Activated T-helper 9 cell treated with anti-CD3 and anti-CD28 coated beads, Interleukin-2, amount 50 U/mL, for 16 hours (primary cell): ENCODE results near the gene HAPLN1.
"Not testable (repeated sequence)": the region's sequence is repeated elsewhere in the genome, so short reads cannot be mapped to it uniquely, and the experiment has no call there.

ENCODE experiments used
- DNase-seq: peaks from one replicate; pipeline ENCODE4 v3.0.0-alpha.2; 2020; ENCODE audit warnings: low read depth

HAPLN1 gene

DNA sequence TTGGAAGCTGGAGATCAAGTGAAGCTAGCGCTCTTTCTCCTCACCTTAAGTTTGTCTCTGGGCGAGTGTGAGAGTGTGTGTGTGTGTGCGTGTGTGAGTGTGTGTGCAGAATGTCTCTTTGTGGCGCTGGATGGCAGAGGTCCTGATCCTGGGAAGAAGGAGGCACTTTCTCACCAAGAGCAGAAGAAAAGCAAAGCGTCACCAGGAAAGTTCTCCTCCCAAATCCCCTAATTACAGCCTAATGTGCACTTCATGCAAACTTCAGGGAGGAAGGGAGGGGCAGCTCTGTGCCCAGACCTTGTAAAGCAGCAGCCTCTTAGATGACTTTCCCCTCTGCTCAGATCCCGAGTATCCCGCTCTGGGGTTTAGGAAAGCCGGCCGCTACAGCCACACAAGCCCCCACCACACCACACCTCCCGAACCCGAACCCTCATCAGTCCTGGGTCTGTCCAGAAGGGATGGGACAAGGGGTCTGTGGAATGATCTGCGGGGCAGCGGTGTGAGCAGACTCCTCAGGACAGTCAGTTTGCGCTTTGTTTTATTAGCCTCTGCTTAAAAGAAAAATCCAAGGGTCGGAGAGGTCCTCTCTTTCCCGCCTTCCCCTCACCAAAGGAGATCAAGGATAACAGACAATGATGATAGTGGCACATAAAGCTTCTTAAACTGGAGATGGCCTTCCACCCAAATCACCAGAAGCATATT lies at the start of gene HAPLN1:
HAPLN1 (minus strand) TSS at position 20 of the 702 bp plus-strand sequence. CDS start 47,332 bp downstream, outside the sequence.
- no peak for DNase-seq

DNA sequence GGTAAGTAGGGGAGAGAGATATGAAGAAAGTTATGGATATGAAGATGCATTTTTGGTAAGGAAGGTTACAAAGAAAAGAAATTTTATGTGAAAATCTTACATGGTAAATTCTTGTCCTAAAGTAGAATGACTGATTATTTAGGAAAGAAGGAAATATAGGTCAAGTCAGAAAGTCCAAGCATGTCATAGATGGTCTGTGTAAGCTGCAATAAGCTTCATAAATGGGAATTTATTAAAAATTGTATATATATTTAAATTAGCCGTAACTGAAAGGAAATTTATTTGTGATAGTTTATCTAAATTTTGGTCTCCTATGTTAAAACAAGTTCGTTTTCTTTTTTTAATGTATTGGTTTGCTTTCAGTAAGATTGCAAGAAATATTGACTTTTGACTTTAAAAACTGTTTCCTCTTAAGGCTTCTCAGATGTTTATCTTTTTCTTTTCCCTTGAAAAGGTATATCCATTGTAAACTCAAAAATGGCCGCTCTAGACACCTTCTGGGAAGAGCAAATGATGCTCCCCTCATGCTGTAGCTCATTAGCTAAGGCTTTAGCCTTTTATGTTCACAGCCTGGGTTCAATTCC lies 46.8 kb upstream of the HAPLN1 start:
- no peak for DNase-seq

DNA sequence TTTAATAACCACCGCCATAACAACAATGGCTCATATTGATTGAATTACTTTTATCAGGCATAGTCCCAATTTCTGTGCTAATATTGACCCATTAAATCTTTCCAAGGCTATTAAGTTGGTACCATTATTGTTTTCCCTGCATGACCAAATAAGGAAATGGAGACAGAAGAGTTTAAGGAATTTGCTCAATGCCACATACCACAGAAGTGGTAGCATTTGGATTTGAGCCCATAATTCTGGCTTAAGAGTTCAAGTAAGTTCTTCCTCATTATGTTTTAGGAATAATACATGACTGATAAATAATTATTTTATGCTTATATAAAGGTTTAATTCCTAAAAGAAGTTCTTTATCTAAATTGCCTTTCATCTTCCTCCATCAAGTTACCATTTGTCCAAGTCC lies 43.4 kb upstream of the HAPLN1 start:
- DNase-seq, result no peak

DNA sequence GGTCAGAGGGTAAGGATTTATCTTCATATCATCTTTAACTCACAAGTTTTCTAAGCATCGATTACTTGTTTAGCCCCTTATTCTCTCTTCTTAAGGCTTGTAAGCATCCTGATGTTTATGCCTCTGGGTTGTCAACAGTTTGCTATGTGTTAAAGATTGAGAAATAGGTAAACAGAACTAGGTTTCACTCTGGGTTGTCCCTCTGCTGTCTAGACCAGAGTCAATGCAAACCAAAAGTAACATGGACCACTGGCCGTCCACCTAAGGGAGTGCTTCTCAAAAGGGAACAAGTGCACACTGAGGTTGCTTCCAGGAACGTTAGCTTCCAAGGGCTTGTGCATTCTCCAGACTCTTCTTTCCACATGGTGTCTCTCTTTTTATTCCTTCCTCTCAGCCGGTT lies 39.9 kb upstream of the HAPLN1 start:
- no peak for DNase-seq

DNA sequence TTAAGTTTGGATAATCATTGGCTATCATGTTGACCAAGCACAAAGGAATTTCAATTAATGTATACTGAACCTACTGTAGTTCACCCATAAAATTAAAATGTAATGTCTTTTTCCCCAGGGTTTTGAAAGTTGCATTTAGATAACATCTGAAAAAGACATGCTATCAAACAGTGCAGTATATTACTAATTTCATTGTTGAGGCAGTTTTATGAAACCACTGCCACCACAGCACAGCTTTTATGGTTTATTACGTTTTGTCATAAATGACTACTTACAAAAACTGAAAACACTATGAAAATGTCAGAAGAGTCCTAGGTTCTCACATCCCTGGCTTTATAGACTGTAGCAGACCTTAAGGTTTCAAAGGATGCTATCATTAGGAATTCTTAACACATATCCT lies 32.0 kb upstream of the HAPLN1 start:
- no peak for DNase-seq

DNA sequence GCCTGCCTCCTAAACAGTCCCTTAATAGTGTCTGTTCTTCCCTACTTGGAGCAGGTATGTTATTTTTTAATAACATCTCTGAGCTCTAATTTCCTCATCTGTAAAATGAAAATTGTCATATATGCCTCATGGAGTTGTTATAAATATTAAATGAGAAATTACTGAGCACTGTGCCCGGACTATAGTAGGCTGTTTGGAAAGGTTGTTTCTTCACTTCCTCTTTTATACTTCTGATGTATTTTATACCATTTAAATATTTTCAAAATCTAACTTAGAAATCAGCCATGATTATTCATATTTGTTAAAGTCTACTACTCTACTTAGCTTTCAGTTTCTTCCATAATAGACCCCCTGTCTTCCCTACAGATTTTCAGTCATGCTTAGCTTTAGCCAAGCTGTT lies 30.5 kb upstream of the HAPLN1 start:
- DNase-seq, result no peak

DNA sequence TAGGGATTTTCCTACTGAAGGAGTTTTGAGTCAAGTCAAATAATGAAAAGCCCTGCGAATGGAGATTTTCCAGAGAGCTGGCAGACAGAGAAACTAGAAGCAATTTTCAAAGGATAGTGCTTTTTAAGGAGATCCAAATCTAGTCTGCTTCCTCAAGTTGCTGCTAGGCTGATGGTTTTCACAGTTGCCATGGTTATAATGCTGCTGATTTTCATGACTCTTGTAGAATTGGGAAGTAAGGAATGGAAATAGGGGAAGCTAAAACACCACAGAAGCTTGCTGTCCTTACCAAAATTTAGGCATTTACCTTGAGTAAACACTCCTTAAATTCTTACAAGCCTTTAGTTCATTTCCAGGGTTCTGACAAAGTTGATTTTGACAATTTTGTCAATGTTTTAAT lies 30.1 kb upstream of the HAPLN1 start:
- DNase-seq, result no peak

DNA sequence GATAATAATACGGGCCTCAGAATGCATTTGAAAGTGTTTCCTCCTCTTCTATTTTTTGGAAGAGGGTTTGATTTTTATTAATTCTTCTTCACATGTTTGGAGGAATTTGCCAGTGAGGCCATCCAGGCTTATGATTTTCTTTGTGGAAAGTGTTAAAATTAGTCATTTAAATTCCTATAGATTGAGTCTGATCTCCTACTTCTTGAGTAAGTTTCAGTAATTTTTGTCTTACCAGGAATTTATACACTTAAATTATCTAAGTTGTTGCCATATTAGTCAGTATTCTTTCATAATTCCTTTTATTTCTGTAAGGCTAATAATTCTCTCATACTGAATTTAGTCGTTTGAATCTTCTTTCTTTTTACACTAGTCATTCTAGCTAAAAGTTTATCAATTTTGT lies 25.2 kb upstream of the HAPLN1 start:
- DNase-seq, result no peak

DNA sequence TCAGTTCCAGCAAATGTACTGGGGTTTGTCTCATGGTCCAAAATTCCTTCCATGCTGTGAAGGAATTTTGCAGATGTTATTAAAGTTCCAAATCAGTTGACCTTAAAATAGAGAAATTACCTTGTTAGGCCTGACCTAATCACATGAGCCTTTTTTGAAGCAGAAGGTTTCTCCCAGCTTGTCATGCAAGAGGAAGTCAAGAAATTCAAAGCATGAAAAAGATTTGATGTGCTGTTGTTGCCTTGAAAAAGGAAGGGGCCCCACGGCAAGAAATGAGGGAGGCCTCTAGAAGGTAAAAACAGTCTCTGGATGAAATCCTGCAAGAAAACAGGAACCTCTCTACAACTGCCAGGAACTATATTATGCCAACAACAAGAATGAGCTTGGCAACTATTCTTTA lies 24.2 kb upstream of the HAPLN1 start:
- no peak for DNase-seq

DNA sequence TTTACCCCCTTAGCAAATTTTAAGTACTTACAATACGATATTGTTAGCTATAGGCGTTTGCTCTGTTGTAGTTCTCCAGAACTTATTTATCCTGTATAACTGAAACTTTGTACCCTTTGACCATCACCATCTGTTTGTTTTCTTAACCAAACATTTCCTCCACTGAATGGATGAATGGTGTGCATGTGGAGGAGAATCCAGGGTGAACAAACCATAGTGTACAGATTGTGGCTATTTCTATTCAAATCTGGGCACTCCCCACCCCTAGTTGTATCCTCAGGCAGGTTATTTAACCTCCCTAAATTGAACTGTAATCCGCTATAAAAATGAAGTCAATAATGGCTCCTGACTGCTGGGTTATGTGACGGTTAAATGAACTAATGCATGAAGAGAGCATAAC lies 21.4 kb upstream of the HAPLN1 start:
- DNase-seq, result no peak

DNA sequence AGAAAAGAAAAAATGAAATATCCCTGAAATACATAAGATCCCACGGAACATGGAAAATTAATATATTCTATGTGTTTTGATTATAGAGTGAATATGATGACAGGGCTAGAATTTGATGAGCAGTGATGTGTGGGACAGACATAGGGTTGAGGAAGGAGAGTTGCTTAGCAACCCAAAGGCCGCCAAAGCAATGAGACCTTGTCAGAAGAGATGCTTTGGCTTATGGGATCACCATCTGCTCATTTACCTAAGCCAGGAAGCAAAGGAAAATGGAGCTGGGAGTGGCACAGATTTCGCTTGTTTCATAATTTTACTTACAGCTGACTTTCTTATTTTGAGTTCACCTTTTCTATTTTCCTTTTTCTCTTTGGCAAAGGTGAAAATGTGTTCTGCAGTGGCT lies 20.9 kb upstream of the HAPLN1 start:
- DNase-seq, result no peak

DNA sequence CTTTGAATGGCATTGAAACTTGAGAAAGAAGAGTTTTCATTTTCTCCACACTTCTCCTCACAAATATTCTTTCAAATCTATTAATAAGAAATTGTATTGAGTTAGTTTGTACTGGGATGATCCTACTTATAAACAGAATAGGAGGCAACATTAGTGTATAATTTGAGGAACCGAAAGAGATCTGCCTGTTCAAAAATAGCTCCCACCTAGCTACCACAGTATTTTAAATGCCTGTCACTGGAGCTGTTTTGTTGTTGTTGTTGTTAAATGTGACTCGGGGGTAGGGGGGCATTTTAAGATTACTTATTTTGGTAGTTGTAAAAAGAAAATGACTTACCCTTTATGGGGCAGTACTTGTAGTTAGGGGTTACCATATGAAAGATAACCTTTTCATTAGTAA lies 20.1 kb upstream of the HAPLN1 start:
- DNase-seq, result no peak

DNA sequence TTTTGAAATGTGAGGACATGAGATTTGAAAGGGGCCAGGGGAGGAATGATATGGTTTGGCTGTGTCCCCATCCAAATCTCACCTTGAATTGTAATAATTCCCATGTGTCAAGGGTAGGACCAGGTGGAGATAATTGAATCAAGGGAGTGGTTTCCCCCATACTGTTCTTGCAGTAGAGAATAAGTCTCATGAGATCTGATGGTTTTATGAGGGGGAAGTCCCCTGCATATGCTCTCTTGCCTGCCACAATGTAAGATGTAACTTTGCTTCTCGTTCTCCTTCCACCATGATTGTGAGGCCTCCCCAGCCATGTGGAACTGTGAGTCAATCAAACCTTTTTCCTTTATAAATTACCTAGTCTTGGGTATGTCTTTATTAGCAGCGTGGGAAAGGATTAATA lies 15.5 kb upstream of the HAPLN1 start:
- DNase-seq, result not testable (repeated sequence)

DNA sequence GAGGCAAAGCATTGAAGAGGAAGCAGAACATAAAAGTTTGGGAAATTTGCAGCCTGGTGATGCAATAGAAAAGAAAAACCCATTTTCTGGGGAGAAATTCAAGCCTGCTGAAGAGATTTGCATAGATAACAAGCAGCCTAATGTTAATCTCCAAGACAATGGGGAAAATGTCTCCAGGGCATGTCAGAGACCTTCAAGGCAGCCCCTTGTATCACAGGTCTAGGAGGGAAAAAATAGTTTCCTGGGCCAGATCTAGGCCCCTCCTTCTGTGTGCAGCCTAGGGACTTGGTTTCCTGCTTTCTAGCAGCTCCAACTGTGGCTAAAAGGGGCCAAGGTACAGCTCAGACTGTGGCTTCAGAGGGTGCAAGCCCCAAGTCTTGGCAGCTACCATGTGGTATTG lies 14.4 kb upstream of the HAPLN1 start:
- not testable (repeated sequence) for DNase-seq

DNA sequence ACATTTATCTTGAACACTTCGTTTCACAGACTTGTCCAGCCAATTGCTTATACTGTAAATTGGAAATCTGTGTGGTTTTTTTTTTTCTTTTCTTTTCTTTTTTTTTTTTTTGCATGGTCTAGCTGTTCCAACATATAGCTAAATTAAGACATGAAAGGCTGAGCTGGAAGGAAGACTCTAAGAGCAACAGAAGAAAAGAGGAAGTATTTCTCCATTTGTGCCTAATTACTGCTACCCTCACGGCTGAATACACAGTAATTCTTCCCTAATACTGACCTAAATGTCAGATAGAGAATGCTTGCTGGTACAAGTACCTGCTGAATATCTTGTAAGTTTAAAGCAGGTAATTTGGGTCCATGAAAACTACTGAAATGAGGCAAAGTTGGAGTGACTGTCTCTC lies 11.0 kb upstream of the HAPLN1 start:
- DNase-seq, result no peak

DNA sequence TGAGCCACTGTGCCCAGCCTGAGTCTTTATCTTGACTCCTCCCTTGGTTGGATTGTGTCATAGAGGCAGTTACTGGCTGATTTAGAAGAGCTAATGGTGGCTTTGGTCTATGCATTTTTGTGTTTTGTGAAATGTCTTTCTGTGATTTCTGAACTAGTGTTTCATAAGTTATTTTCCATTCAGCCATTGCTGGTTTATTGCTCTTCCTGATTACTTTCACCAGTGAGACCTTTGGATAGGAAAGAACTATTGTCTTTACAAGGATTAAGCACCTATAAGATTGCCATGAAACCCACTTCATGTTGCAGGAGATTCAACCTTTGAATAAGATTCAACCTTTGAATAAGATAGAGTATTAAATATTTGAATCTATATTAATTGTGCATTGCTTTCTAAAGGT lies 8.7 kb upstream of the HAPLN1 start:
- no peak for DNase-seq

DNA sequence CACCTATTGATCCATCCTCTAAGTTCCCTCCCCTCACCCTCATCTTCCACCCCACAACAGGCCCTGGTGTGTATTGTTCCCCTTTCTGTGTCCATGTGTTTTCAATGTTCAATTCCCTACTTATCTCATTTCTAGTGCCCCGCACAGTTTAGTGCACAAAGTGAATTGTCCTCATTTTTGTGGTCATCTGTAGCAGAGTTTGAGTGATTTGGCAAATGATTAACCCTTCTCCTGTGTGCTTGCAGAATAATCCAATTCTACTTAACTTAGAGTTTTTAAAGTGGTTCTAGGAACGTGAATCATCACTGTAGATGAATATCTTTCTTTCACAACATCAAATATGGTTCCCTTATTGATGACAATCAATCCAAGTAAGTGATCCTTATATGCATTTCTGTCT lies 6.3 kb upstream of the HAPLN1 start:
- DNase-seq, result no peak

DNA sequence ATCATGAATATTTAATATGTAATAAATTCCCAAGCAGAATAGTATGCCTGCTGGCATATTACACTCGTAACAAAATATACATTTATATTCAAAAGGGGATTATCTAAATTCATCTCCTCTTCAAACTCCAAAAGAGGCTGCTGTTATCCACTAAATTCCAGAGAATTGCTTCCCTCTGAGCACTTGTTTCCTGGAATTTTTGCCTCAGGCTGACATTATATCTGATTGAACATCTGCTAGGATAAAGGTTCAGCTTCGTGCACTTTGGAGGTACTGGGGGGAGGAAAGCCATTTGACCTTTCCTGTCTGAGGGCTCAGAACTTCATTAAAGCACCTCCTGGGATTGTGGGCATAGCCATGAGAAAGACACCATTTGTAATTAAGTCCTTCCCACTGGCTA lies 4.3 kb upstream of the HAPLN1 start:
- no peak for DNase-seq

DNA sequence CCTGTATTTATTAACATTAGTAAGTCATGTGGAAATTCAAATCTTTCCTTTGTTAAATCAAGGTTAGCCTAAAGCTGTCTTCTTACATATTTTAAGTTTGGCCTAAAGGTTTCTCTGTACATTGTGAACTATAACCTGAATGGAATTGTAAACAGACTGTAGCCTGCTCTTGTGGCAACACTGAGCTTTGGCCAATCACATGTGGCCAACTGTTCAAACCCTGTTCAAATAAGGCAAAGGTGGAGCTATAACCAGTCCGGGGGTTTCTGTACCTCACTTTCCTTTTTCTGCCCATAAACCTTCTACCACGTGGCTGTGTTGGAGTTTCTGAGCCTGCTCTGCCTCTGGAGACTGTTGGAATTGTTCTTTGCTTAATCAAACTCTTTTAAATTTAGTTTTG lies 3.3 kb upstream of the HAPLN1 start:
- no peak for DNase-seq

DNA sequence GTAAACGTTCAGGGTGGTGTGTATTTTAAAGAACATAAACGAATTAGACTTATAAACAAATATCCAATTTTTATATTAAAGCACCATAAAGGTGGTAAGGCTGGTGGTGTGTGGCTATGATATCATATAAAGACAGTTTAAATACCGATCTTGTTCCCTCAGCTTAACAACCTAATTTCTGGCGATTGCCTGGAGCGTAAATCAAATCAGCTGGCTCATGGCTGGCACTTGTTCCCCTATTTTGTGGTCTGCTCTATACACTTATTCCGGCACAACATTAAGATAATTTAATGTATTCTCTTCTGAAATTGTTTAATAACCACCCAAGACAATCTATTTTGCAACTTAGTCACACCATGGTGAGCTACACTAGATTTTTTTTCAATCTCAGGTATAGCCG lies 2.4 kb upstream of the HAPLN1 start:
- no peak for DNase-seq

DNA sequence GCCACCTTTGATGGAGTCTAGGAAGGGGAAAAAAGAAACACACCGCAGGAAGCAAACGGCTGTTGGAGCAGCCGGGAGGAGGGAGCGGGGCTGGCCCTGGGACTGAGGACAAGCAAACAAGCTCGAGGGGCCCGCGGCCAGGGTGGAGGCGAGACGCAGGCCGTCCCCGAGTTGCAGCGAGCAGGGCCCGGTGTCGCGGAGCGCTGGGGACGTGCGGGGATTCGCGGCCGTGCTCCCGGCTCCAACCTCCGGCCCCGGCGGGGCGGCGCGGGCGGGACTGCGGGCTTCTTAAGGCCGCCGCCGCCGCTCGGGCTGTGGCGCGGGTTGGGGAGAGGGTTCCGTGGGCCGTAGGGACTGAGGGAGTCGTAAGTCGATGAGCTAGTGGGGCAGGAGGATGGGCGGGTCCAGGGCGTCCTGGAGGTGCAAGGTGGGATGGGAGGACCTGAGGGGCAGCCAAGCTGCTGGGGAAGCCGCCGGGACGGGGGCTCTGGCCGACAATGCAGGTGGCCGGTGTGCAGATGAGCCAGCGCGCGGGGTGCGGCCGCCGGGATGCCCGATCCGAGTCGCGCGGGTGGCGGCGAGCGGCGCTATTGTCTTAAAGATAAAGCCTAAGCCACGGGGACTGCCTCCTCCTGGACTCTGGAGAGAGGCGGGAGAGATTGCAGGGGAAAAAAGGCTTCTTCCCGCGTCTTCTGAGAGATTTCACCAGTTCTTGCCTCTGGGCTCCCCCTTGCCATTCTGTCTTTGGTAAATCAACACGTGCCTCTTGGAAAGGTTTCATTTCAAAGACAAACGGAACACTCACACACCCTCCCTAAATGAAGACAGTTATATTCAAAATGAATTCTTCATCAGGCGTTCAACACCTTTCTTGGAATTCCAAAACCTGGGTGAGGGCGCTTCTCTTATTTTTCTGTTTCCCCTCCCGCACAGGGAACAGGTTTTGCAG lies 1.6 kb upstream of the HAPLN1 start:
- no peak for DNase-seq

DNA sequence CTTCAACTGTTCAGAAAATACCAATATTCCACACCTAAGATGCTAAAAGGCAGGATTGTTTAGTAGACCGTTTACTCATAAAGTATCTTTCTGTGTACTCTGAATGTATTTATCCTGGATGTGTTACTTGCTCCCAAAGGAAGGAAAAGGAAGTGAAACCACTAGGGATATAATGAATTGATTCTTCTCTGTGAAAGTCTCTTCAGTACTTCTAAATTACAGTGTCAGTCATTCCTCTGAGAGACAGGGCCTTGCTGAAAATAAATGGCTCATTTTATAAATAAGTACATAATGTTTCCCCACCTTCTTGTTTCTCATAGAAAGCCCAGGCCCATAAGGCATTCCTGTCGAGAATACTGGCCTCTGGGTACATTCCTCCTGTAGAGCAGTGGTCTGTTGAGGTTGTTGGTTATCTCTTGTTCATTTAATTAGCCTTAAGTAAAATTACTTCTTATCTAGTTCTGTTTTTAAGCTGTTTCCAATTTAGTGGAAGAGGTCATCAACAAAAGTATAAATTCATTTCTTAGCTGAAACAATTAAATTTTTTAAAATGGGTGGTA lies 1.6 kb downstream of the HAPLN1 start:
- DNase-seq, result no peak
